ENCODE results near the gene ECI2. TPM values are rescaled to one million over a fixed set of nuclear protein-coding genes. Genes with fewer than 3 reads are reported as not detected.

ECI2 gene
- total RNA-seq, 2 donors from 2014 or later: 41.6 to 43.2 TPM

- Mint-ChIP-seq H3K36me3 (ENCODE audit: insufficient read depth in 2 of 2) (peaks cover 15 to 27% of the 10 kb centered on the region in 2 donors), H3K4me1 (ENCODE audit: low read depth) (peaks cover 50% of the 10 kb centered on the region)
Observed at GRCh38 chr6:4133941-4134838, 1.2 kb downstream of the ECI2 start.

GRCh38 chr6:4130357-4130987 lies 4.9 kb downstream of the ECI2 start:
- H3K27ac Mint-ChIP-seq: no peak overlapping the region
- H3K27me3 Mint-ChIP-seq (ENCODE audit: low read depth): no peaks in the 10 kb centered on the region
- no peak for ATAC-seq (replicated peaks in 1 of 2)

More at GRCh38 chr6:4133941-4134838, 1.2 kb downstream of the ECI2 start:
- no peak for ATAC-seq (replicated peaks in 1 of 2)
- H3K9me3 Mint-ChIP-seq: peaks cover 1 to 4% of the 10 kb centered on the region in 2 donors
- no peaks in the 10 kb centered on the region for H3K27me3 Mint-ChIP-seq (ENCODE audit: low read depth)
- peak overlapping the region; percentile 88 to 93 for H3K4me3 Mint-ChIP-seq
- peak overlapping the region; percentile 59 for H3K27ac Mint-ChIP-seq
- DNase-seq: peak; percentile 22 to 40

GRCh38 chr6:4129446-4129845 lies 5.9 kb downstream of the ECI2 start:
- Mint-ChIP-seq H3K4me1 (ENCODE audit: low read depth) (peaks cover 27% of the 10 kb centered on the region), H3K36me3 (ENCODE audit: insufficient read depth in 2 of 2) (peaks cover 19 to 32% of the 10 kb centered on the region in 2 donors), H3K9me3 (peaks cover 1 to 4% of the 10 kb centered on the region in 2 donors), H3K27me3 (ENCODE audit: low read depth) (no peaks in the 10 kb centered on the region), H3K27ac (no peak overlapping the region), H3K4me3 (no peak overlapping the region)
- ATAC-seq (replicated peaks in 1 of 2) (no peak), DNase-seq (no peak)

More at GRCh38 chr6:4130357-4130987, 4.9 kb downstream of the ECI2 start:
- no peak for DNase-seq
- peaks cover 1 to 4% of the 10 kb centered on the region in 2 donors for H3K9me3 Mint-ChIP-seq
- H3K4me3 Mint-ChIP-seq: no peak overlapping the region
- H3K4me1 Mint-ChIP-seq (ENCODE audit: low read depth): peaks cover 27% of the 10 kb centered on the region
- peaks cover 19 to 32% of the 10 kb centered on the region in 2 donors for H3K36me3 Mint-ChIP-seq (ENCODE audit: insufficient read depth in 2 of 2)

GRCh38 chr6:4128748-4129147 lies 6.6 kb downstream of the ECI2 start:
- peaks cover 17 to 32% of the 10 kb centered on the region in 2 donors for H3K36me3 Mint-ChIP-seq (ENCODE audit: insufficient read depth in 2 of 2)

GRCh38 chr6:4128072-4128471 lies 7.3 kb downstream of the ECI2 start:
- Mint-ChIP-seq H3K27me3 (ENCODE audit: low read depth) (no peaks in the 10 kb centered on the region), H3K9me3 (peaks cover 0 to 4% of the 10 kb centered on the region in 2 donors), H3K27ac (no peak overlapping the region), H3K4me3 (no peak overlapping the region), H3K36me3 (ENCODE audit: insufficient read depth in 2 of 2) (peaks cover 17 to 29% of the 10 kb centered on the region in 2 donors), H3K4me1 (ENCODE audit: low read depth) (peaks cover 13% of the 10 kb centered on the region)
- no peak for DNase-seq
- ATAC-seq (replicated peaks in 1 of 2): no peak

More at GRCh38 chr6:4128748-4129147, 6.6 kb downstream of the ECI2 start:
- Mint-ChIP-seq H3K27ac (no peak overlapping the region), H3K4me1 (ENCODE audit: low read depth) (peaks cover 20% of the 10 kb centered on the region), H3K9me3 (peaks cover 1 to 4% of the 10 kb centered on the region in 2 donors), H3K27me3 (ENCODE audit: low read depth) (no peaks in the 10 kb centered on the region), H3K4me3 (no peak overlapping the region)
- ATAC-seq (replicated peaks in 1 of 2) (no peak), DNase-seq (no peak)

- H3K4me3 Mint-ChIP-seq: no peak overlapping the region
- H3K4me1 Mint-ChIP-seq (ENCODE audit: low read depth): peaks cover 10% of the 10 kb centered on the region
- H3K9me3 Mint-ChIP-seq: no peaks in the 10 kb centered on the region
- DNase-seq (no peak), ATAC-seq (replicated peaks in 1 of 2) (peak in 1 of 2 donors; percentile 57)
- H3K36me3 Mint-ChIP-seq (ENCODE audit: insufficient read depth in 2 of 2): peaks cover 10 to 16% of the 10 kb centered on the region in 2 donors
- H3K27me3 Mint-ChIP-seq (ENCODE audit: low read depth): no peaks in the 10 kb centered on the region
- H3K27ac Mint-ChIP-seq: no peak overlapping the region
Observed at GRCh38 chr6:4125933-4126864, 9.2 kb downstream of the ECI2 start.

- Mint-ChIP-seq H3K27ac (no peak overlapping the region), H3K4me3 (no peak overlapping the region), H3K4me1 (ENCODE audit: low read depth) (peaks cover 10% of the 10 kb centered on the region), H3K9me3 (no peaks in the 10 kb centered on the region), H3K27me3 (ENCODE audit: low read depth) (no peaks in the 10 kb centered on the region), H3K36me3 (ENCODE audit: insufficient read depth in 2 of 2) (peaks cover 9 to 17% of the 10 kb centered on the region in 2 donors)
- DNase-seq (no peak), ATAC-seq (replicated peaks in 1 of 2) (no peak)
Observed at GRCh38 chr6:4125500-4125899, 9.9 kb downstream of the ECI2 start.

- no peak overlapping the region for H3K4me3 Mint-ChIP-seq
- peaks cover 10% of the 10 kb centered on the region for H3K4me1 Mint-ChIP-seq (ENCODE audit: low read depth)
- H3K27me3 Mint-ChIP-seq (ENCODE audit: low read depth): no peaks in the 10 kb centered on the region
- ATAC-seq (replicated peaks in 1 of 2) (no peak), DNase-seq (no peak)
- H3K9me3 Mint-ChIP-seq: no peaks in the 10 kb centered on the region
- H3K27ac Mint-ChIP-seq: no peak overlapping the region
- peaks cover 3 to 14% of the 10 kb centered on the region in 2 donors for H3K36me3 Mint-ChIP-seq (ENCODE audit: insufficient read depth in 2 of 2)
Observed at GRCh38 chr6:4124351-4124750, 11.0 kb downstream of the ECI2 start.

GRCh38 chr6:4115741-4116140 lies 19.6 kb downstream of the ECI2 start:
- no peak for ATAC-seq (replicated peaks in 1 of 2)
- DNase-seq: no peak
- peaks cover 15 to 23% of the 10 kb centered on the region in 2 donors for H3K36me3 Mint-ChIP-seq (ENCODE audit: insufficient read depth in 2 of 2)
- H3K27me3 Mint-ChIP-seq (ENCODE audit: low read depth): peaks cover 10% of the 10 kb centered on the region
- H3K27ac Mint-ChIP-seq: no peak overlapping the region
- no peaks in the 10 kb centered on the region for H3K4me1 Mint-ChIP-seq (ENCODE audit: low read depth)
- no peak overlapping the region for H3K4me3 Mint-ChIP-seq
- H3K9me3 Mint-ChIP-seq: peaks cover 4 to 16% of the 10 kb centered on the region in 2 donors

GRCh38 chr6:4114123-4114522 lies 21.3 kb downstream of the ECI2 start:
- Mint-ChIP-seq H3K4me1 (ENCODE audit: low read depth) (no peaks in the 10 kb centered on the region), H3K27me3 (ENCODE audit: low read depth) (peaks cover 14% of the 10 kb centered on the region), H3K4me3 (no peak overlapping the region), H3K27ac (no peak overlapping the region), H3K36me3 (ENCODE audit: insufficient read depth in 2 of 2) (peaks cover 15 to 17% of the 10 kb centered on the region in 2 donors), H3K9me3 (peaks cover 4 to 16% of the 10 kb centered on the region in 2 donors)
- ATAC-seq (replicated peaks in 1 of 2) (no peak), DNase-seq (no peak)

- Mint-ChIP-seq H3K9me3 (peaks cover 4 to 16% of the 10 kb centered on the region in 2 donors), H3K4me1 (ENCODE audit: low read depth) (no peaks in the 10 kb centered on the region), H3K27ac (no peak overlapping the region), H3K4me3 (no peak overlapping the region), H3K36me3 (ENCODE audit: insufficient read depth in 2 of 2) (peaks cover 15 to 17% of the 10 kb centered on the region in 2 donors), H3K27me3 (ENCODE audit: low read depth) (peaks cover 14% of the 10 kb centered on the region)
- ATAC-seq (replicated peaks in 1 of 2): no peak
- DNase-seq: no peak
Observed at GRCh38 chr6:4113649-4114048, 21.7 kb downstream of the ECI2 start.

- Mint-ChIP-seq H3K27me3 (ENCODE audit: low read depth) (peaks cover 14% of the 10 kb centered on the region), H3K36me3 (ENCODE audit: insufficient read depth in 2 of 2) (peaks cover 15 to 17% of the 10 kb centered on the region in 2 donors), H3K4me1 (ENCODE audit: low read depth) (no peaks in the 10 kb centered on the region), H3K9me3 (peaks cover 4 to 16% of the 10 kb centered on the region in 2 donors), H3K4me3 (no peak overlapping the region), H3K27ac (no peak overlapping the region)
- DNase-seq: no peak
- no peak for ATAC-seq (replicated peaks in 1 of 2)
Observed at GRCh38 chr6:4112366-4112765, 23.0 kb downstream of the ECI2 start.

All from activated T-cell treated with anti-CD3 and anti-CD28 coated beads, Interleukin-2, amount 50 U/mL, for 72 hours (primary cell).